Glutamatergic neuron (in vitro differentiated cells): ENCODE measurements around the gene PMP22. TPM values are rescaled to one million over a fixed set of nuclear protein-coding genes. Genes with fewer than 3 reads are reported as not detected.

Experiments used
- DNase-seq: peaks from one replicate; pipeline ENCODE4 v3.0.0; 2022
- H3K27ac Mint-ChIP-seq: one replicate; pipeline ENCODE4 v1.8.0; 2020; ENCODE audit warnings: mild to moderate bottlenecking, mixed read lengths, inconsistent platforms; ENCODE audit not compliant: unreplicated experiment
- H3K27me3 Mint-ChIP-seq: one replicate; pipeline ENCODE4 v1.8.0; 2020; ENCODE audit warnings: mild to moderate bottlenecking, moderate library complexity, mixed read lengths, inconsistent platforms; ENCODE audit not compliant: unreplicated experiment
- H3K36me3 Mint-ChIP-seq: one replicate; pipeline ENCODE4 v1.8.0; 2020; ENCODE audit warnings: mild to moderate bottlenecking, mixed read lengths, inconsistent platforms; ENCODE audit not compliant: unreplicated experiment
- H3K4me1 Mint-ChIP-seq: one replicate; pipeline ENCODE4 v1.8.0; 2020; ENCODE audit warnings: mild to moderate bottlenecking, low read depth, mixed read lengths, inconsistent platforms; ENCODE audit not compliant: unreplicated experiment
- H3K4me3 Mint-ChIP-seq: one replicate; pipeline ENCODE4 v1.8.0; 2020; ENCODE audit warnings: mild to moderate bottlenecking, mixed read lengths, inconsistent platforms; ENCODE audit not compliant: unreplicated experiment
- H3K9me3 Mint-ChIP-seq: one replicate; pipeline ENCODE4 v1.8.0; 2020; ENCODE audit warnings: mild to moderate bottlenecking, moderate library complexity, mixed read lengths, inconsistent platforms; ENCODE audit not compliant: unreplicated experiment
- CTCF ChIP-seq: fragments of 200-600 bp; sonication (generic); IDR thresholded peaks from one replicate; pipeline ENCODE4 v1.5.0; 2021; ENCODE audit not compliant: partially characterized antibody, unreplicated experiment
- total RNA-seq: library from RNA; stranded (reverse); fragmentation: NEBNext Ultra II Directional; extraction: Animal tissue kit (Norgen Biotek cat#: 25700); gene quantifications from one replicate; pipeline ENCODE4 v1.2.1, GENCODE V29; 2021; ENCODE audit not compliant: unreplicated experiment

PMP22 gene
- total RNA-seq, 1 donor from 2014 or later, result 0.56 TPM

- no peak for TF ChIP-seq CTCF
- Mint-ChIP-seq H3K27ac (no peak overlapping the region), H3K27me3 (no peaks in the 10 kb centered on the region), H3K9me3 (no peaks in the 10 kb centered on the region), H3K36me3 (no peaks in the 10 kb centered on the region), H3K4me3 (no peak overlapping the region), H3K4me1 (no peaks in the 10 kb centered on the region)
- DNase-seq, result no peak
These were observed 28.4 kb upstream of the PMP22 start for GRCh38 chr17:15293558-15293957.

- H3K4me1 Mint-ChIP-seq, result no peaks in the 10 kb centered on the region
- DNase-seq, result no peak
- no peak overlapping the region for H3K4me3 Mint-ChIP-seq
- H3K9me3 Mint-ChIP-seq, result no peaks in the 10 kb centered on the region
- no peaks in the 10 kb centered on the region for H3K36me3 Mint-ChIP-seq
- no peaks in the 10 kb centered on the region for H3K27me3 Mint-ChIP-seq
- TF ChIP-seq CTCF, result no peak
- no peak overlapping the region for H3K27ac Mint-ChIP-seq
These were observed 26.7 kb upstream of the PMP22 start for GRCh38 chr17:15291674-15292361.

- no peaks in the 10 kb centered on the region for H3K36me3 Mint-ChIP-seq
- H3K4me1 Mint-ChIP-seq, result no peaks in the 10 kb centered on the region
- no peak for DNase-seq
- no peaks in the 10 kb centered on the region for H3K9me3 Mint-ChIP-seq
- no peaks in the 10 kb centered on the region for H3K27me3 Mint-ChIP-seq
- no peak overlapping the region for H3K27ac Mint-ChIP-seq
- H3K4me3 Mint-ChIP-seq, result no peak overlapping the region
- no peak for TF ChIP-seq CTCF
These were observed 25.5 kb upstream of the PMP22 start for GRCh38 chr17:15290605-15291004.

GRCh38 chr17:15289285-15290183 lies 24.4 kb upstream of the PMP22 start:
- H3K4me1 Mint-ChIP-seq, result no peaks in the 10 kb centered on the region
- no peaks in the 10 kb centered on the region for H3K27me3 Mint-ChIP-seq
- no peak overlapping the region for H3K27ac Mint-ChIP-seq
- no peaks in the 10 kb centered on the region for H3K9me3 Mint-ChIP-seq
- no peak for DNase-seq
- no peak for TF ChIP-seq CTCF
- H3K4me3 Mint-ChIP-seq, result no peak overlapping the region
- no peaks in the 10 kb centered on the region for H3K36me3 Mint-ChIP-seq

- no peak overlapping the region for H3K27ac Mint-ChIP-seq
- no peak for TF ChIP-seq CTCF
- H3K9me3 Mint-ChIP-seq, result no peaks in the 10 kb centered on the region
- H3K27me3 Mint-ChIP-seq, result no peaks in the 10 kb centered on the region
- H3K4me1 Mint-ChIP-seq, result no peaks in the 10 kb centered on the region
- no peaks in the 10 kb centered on the region for H3K36me3 Mint-ChIP-seq
- H3K4me3 Mint-ChIP-seq, result no peak overlapping the region
- DNase-seq, result no peak
These were observed 23.7 kb upstream of the PMP22 start for GRCh38 chr17:15288859-15289258.
